Activated CD4-positive, alpha-beta T cell treated with anti-CD3 and anti-CD28 coated beads for 4 hours (primary cell): Measurements from ENCODE around the gene FAM120B.
"Not testable (repeated sequence)": the region's sequence is repeated elsewhere in the genome, so short reads cannot be mapped to it uniquely, and the experiment has no call there.

ENCODE experiments used
- DNase-seq, 2 donors: peaks; one replicate each; pipeline ENCODE4 v3.0.0-alpha.2; 2020

Gene FAM120B

GRCh38 chr6:170306324-170307079, at the start of gene FAM120B:
TSS of gene FAM120B (plus strand) at chr6:170306758. CDS start at chr6:170317391, 10,633 bp downstream.
- peak; percentile 94 to 96 for DNase-seq

GRCh38 chr6:170257376-170257775, 49.2 kb upstream of the FAM120B start:
- DNase-seq = no peak

GRCh38 chr6:170258407-170258806, 48.2 kb upstream of the FAM120B start:
- DNase-seq = no peak

GRCh38 chr6:170259278-170259677, 47.3 kb upstream of the FAM120B start:
- no peak for DNase-seq

- DNase-seq = no peak
These were observed 45.9 kb upstream of the FAM120B start for GRCh38 chr6:170260686-170261085.

GRCh38 chr6:170261643-170262488, 44.7 kb upstream of the FAM120B start:
- DNase-seq = no peak

GRCh38 chr6:170262489-170263088, 44.0 kb upstream of the FAM120B start:
- no peak for DNase-seq

GRCh38 chr6:170263410-170263809, 43.1 kb upstream of the FAM120B start:
- DNase-seq = no peak

- no peak for DNase-seq
These were observed 42.5 kb upstream of the FAM120B start for GRCh38 chr6:170264086-170264485.

GRCh38 chr6:170264644-170265043, 41.9 kb upstream of the FAM120B start:
- not testable (repeated sequence) for DNase-seq

GRCh38 chr6:170265655-170266054, 40.9 kb upstream of the FAM120B start:
- DNase-seq = no peak

GRCh38 chr6:170266061-170266825, 40.3 kb upstream of the FAM120B start:
- DNase-seq = no peak

- no peak for DNase-seq
These were observed 38.9 kb upstream of the FAM120B start for GRCh38 chr6:170267688-170268087.

GRCh38 chr6:170268216-170269129, 38.1 kb upstream of the FAM120B start:
- DNase-seq = no peak

GRCh38 chr6:170269151-170269845, 37.3 kb upstream of the FAM120B start:
- no peak for DNase-seq

GRCh38 chr6:170269846-170270541, 36.6 kb upstream of the FAM120B start:
- DNase-seq = no peak

- no peak for DNase-seq
These were observed 35.5 kb upstream of the FAM120B start for GRCh38 chr6:170270984-170271593.

GRCh38 chr6:170271771-170272314, 34.7 kb upstream of the FAM120B start:
- DNase-seq = peak; percentile 52 to 74

- no peak for DNase-seq
These were observed 34.1 kb upstream of the FAM120B start for GRCh38 chr6:170272341-170273065.
